ENCODE results near the gene LRRC52. TPM values are rescaled to one million over a fixed set of nuclear protein-coding genes. Genes with fewer than 3 reads are reported as not detected.

Gene LRRC52
- total and polyA plus RNA-seq, 4 donors = not detected

DNA sequence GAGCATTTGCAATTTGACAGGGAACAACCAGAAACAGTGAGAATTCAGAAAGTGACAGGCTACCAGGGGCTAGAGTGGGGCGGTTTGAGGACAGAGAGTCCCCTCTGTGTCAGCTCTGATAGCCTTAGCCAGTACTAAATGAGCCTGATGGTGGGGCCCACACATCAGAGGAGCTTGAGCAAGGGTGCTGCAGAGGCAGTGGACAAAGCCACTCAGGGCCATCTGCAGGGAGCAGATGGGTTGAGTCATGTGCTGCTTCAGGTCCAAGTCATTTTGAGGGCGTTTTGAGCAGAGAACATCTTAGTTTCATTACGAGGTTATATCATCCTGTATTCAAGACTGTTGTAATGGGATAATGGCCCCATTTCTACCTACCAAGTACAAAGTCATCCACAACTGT is 7.7 kb downstream of the LRRC52 start:
- no peak for DNase-seq (ENCODE audit: low spot score)
- no peak overlapping the region for H3K9ac ChIP-seq (ENCODE audit: low read depth in 1 of 2, low read length in 2 of 2)
- H3K4me1 ChIP-seq (ENCODE audit: control insufficient read depth in 4 of 4, insufficient read depth in 4 of 4, low read length in 3 of 4) = no peaks in the 10 kb centered on the region
- no peak overlapping the region for H3K4me3 ChIP-seq (ENCODE audit: low read depth in 1 of 3, low read length in 3 of 3)
- H3K9me3 ChIP-seq (ENCODE audit: control insufficient read depth in 4 of 4, low read length in 3 of 4) = no peaks in the 10 kb centered on the region
- WGBS = 82% methylated on average over 3 of the region's 3 CpGs
- H3K36me3 ChIP-seq (ENCODE audit: control insufficient read depth in 4 of 4, insufficient read depth in 3 of 4, low read depth in 1 of 4, low read length in 3 of 4) = no peaks in the 10 kb centered on the region
- TF ChIP-seq HNF4A (conservative IDR thresholded peaks at IDR 0.05) (no peak), FOXA2 (IDR thresholded peaks at IDR 0.05) (no peak), FOXA1 (IDR thresholded peaks at IDR 0.05) (no peak), EGR1 (IDR thresholded peaks at IDR 0.05; ENCODE audit: low read depth in 2 of 2) (no peak), SP1 (IDR thresholded peaks at IDR 0.05) (no peak), RXRA (IDR thresholded peaks at IDR 0.05) (no peak), YY1 (IDR thresholded peaks at IDR 0.05) (no peak), RAD21 (IDR thresholded peaks at IDR 0.05) (no peak), TAF1 (conservative IDR thresholded peaks at IDR 0.05) (no peak), HNF4G (IDR thresholded peaks at IDR 0.05) (no peak)
- TF ChIP-seq, protein P1, sequence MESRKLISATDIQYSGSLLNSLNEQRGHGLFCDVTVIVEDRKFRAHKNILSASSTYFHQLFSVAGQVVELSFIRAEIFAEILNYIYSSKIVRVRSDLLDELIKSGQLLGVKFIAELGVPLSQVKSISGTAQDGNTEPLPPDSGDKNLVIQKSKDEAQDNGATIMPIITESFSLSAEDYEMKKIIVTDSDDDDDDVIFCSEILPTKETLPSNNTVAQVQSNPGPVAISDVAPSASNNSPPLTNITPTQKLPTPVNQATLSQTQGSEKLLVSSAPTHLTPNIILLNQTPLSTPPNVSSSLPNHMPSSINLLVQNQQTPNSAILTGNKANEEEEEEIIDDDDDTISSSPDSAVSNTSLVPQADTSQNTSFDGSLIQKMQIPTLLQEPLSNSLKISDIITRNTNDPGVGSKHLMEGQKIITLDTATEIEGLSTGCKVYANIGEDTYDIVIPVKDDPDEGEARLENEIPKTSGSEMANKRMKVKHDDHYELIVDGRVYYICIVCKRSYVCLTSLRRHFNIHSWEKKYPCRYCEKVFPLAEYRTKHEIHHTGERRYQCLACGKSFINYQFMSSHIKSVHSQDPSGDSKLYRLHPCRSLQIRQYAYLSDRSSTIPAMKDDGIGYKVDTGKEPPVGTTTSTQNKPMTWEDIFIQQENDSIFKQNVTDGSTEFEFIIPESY (IDR thresholded peaks at IDR 0.05) = no peak
- TF ChIP-seq, protein P2, sequence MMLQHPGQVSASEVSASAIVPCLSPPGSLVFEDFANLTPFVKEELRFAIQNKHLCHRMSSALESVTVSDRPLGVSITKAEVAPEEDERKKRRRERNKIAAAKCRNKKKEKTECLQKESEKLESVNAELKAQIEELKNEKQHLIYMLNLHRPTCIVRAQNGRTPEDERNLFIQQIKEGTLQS (IDR thresholded peaks at IDR 0.05) = no peak
- TF ChIP-seq, protein P3, sequence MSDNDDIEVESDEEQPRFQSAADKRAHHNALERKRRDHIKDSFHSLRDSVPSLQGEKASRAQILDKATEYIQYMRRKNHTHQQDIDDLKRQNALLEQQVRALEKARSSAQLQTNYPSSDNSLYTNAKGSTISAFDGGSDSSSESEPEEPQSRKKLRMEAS (IDR thresholded peaks at IDR 0.05) = no peak
- H3K27me3 ChIP-seq (ENCODE audit: control insufficient read depth in 4 of 4, insufficient read depth in 4 of 4, low read length in 3 of 4) = no peaks in the 10 kb centered on the region
- H3K27ac ChIP-seq (ENCODE audit: low read depth in 1 of 2, low read length in 2 of 2) = no peak overlapping the region

DNA sequence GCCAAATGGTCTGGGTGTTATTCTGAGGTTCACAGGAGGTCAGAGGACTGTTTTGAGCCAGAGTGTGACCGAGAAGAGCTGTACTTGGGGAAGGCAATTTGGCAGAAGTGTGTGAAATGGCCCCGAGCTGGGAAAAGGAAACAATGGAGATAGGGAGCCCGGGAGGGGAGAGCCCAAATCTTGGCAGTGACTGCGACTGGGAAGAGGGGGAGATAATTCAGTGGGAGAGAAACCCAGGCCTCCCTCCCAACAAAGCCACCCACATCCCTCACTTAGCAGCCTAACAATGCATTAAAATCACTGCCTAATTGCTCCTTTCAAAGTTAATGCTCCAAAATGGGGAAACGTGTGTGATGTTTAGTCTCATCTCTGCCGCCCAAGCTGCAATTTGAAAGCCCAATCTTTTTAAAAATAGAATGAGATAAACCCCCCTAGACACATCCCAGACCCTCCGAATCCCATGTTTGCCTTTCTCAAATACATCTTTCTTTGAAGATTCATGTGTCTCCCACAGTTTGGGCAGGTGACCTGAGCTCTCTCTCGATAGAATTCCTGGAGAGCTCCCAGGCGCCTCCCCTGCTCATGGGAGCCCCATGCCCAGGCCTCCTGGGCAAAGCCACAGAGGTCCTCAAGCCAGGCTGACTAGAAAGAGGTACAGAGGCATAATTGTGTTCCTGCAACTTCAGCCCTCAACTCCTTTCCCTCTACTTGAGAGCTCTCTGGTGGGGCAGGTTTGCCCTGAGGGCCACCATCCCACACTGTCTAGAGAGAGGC is 17.3 kb downstream of the LRRC52 start:
- no peaks in the 10 kb centered on the region for H3K27me3 ChIP-seq (ENCODE audit: control insufficient read depth in 4 of 4, insufficient read depth in 4 of 4, low read length in 3 of 4)
- no peaks in the 10 kb centered on the region for H3K9me3 ChIP-seq (ENCODE audit: control insufficient read depth in 4 of 4, low read length in 3 of 4)
- no peaks in the 10 kb centered on the region for H3K36me3 ChIP-seq (ENCODE audit: control insufficient read depth in 4 of 4, insufficient read depth in 3 of 4, low read depth in 1 of 4, low read length in 3 of 4)
- TF ChIP-seq EGR1 (IDR thresholded peaks at IDR 0.05; ENCODE audit: low read depth in 2 of 2) (no peak), NR2F2 (IDR thresholded peaks at IDR 0.05) (peak; percentile 29)
- TF ChIP-seq, protein P4, sequence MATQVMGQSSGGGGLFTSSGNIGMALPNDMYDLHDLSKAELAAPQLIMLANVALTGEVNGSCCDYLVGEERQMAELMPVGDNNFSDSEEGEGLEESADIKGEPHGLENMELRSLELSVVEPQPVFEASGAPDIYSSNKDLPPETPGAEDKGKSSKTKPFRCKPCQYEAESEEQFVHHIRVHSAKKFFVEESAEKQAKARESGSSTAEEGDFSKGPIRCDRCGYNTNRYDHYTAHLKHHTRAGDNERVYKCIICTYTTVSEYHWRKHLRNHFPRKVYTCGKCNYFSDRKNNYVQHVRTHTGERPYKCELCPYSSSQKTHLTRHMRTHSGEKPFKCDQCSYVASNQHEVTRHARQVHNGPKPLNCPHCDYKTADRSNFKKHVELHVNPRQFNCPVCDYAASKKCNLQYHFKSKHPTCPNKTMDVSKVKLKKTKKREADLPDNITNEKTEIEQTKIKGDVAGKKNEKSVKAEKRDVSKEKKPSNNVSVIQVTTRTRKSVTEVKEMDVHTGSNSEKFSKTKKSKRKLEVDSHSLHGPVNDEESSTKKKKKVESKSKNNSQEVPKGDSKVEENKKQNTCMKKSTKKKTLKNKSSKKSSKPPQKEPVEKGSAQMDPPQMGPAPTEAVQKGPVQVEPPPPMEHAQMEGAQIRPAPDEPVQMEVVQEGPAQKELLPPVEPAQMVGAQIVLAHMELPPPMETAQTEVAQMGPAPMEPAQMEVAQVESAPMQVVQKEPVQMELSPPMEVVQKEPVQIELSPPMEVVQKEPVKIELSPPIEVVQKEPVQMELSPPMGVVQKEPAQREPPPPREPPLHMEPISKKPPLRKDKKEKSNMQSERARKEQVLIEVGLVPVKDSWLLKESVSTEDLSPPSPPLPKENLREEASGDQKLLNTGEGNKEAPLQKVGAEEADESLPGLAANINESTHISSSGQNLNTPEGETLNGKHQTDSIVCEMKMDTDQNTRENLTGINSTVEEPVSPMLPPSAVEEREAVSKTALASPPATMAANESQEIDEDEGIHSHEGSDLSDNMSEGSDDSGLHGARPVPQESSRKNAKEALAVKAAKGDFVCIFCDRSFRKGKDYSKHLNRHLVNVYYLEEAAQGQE (IDR thresholded peaks at IDR 0.05) = no peak
- TF ChIP-seq, protein P5, sequence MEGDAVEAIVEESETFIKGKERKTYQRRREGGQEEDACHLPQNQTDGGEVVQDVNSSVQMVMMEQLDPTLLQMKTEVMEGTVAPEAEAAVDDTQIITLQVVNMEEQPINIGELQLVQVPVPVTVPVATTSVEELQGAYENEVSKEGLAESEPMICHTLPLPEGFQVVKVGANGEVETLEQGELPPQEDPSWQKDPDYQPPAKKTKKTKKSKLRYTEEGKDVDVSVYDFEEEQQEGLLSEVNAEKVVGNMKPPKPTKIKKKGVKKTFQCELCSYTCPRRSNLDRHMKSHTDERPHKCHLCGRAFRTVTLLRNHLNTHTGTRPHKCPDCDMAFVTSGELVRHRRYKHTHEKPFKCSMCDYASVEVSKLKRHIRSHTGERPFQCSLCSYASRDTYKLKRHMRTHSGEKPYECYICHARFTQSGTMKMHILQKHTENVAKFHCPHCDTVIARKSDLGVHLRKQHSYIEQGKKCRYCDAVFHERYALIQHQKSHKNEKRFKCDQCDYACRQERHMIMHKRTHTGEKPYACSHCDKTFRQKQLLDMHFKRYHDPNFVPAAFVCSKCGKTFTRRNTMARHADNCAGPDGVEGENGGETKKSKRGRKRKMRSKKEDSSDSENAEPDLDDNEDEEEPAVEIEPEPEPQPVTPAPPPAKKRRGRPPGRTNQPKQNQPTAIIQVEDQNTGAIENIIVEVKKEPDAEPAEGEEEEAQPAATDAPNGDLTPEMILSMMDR (IDR thresholded peaks at IDR 0.05; ENCODE audit: low read depth, low read length, missing input control) = no peak
- no peak overlapping the region for H3K4me3 ChIP-seq (ENCODE audit: low read depth in 1 of 3, low read length in 3 of 3)
- 45% methylated on average over 9 of the region's 9 CpGs for WGBS
- no peaks in the 10 kb centered on the region for H3K4me1 ChIP-seq (ENCODE audit: control insufficient read depth in 4 of 4, insufficient read depth in 4 of 4, low read length in 3 of 4)
- no peak overlapping the region for H3K9ac ChIP-seq (ENCODE audit: low read depth in 1 of 2, low read length in 2 of 2)
- no peak for DNase-seq (ENCODE audit: low spot score)
- H3K27ac ChIP-seq (ENCODE audit: low read depth in 1 of 2, low read length in 2 of 2) = no peak overlapping the region
